CD4-positive, alpha-beta T cell treated with Interleukin-4 for 1 hour (primary cell): Measurements from ENCODE around the gene CLEC10A.
A peak's percentile ranks its signal among the peaks of the same experiment; 100 is the strongest.
"Not testable (repeated sequence)": the region's sequence is repeated elsewhere in the genome, so short reads cannot be mapped to it uniquely, and the experiment has no call there.

Source experiments
- DNase-seq, 2 donors: peaks; one replicate each; pipeline ENCODE4 v3.0.0-alpha.2; 2020 to 2022

Gene CLEC10A

DNA sequence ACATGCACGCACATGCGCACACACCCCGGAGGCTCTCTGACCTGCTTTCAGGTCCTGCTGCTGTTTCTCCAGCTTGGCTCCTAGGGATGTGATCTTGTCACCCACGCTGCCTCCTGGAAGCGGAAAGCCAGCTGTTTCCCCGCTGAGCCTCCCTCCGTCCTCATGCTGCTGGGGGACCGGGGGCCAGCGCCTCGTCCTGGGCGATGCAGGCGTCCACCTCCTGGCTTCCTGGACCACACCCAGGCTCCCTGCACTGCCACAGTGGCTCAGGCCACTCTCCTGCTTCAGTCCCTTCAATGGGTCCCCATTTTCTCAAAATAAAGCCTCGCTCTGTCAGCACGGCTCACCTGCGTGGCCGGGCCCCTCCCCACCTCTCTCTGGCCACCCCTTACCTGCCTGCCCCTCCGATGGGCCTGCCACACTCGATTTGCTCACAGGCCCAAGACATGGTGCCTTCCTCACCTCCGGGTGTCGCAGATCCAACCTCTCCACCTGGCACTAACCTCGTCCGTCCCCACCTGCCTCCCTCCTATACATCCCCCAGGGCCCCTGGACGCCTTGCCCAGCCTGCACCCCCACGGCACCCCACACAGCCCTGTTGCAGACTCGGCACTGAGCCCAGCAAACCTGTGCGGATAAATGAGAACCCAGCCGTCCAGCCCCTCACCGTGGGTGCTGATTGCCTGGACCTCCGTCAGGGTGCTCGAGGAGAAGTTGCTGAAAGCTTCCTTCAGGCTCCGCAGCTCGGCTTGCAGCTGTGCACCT is 27.9 kb upstream of the CLEC10A start:
- DNase-seq: no peak

DNA sequence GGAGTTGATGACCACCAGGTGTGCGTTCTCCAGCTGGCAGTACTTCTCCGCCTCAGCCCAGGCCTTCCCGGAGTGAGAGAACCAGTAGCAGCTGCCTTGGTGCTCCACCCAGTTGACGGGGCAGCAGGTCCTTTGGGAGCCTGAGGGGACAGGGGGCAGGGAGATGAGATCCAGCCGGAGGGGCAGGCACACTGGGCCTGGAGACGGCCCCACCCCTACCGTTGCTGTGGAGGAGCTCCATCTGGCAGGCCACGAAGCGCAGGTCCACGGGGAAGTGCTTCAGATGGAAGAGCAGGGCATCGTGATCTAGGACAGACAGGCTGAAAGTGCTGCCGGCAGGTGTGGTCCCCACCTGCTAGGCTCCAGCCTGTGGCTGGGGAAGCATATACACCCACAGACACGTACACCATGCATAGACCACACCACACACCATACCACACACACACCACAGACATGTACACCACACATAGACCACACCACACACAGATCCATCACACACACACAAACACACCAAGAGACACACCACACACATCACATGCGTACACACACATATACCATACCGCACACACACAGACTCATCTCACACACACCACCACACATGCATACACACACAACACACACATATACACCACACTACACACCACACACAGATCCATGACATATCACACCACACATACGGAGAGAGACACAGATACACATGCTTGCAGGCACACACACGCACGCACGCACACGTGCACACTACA is 27.1 kb upstream of the CLEC10A start:
- DNase-seq: no peak

DNA sequence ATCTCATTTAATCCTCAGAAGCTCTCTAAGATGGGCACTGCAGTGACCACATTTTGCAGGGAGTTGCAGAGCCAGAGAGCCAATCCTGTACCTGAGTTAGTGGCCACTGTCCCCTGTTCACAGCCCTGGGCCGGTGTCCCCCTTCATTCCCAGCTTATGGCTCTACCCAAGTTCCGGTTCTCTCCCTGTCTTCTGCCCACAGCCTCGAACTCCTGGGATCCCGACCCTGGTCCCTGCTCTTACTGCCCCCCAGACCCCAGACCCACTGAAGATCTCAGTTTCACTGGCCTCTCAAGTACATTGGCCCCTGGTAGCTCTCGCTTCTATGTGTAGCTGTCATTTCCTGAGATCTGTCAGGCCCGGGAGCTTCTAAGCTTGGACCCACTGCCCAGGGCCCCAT is 22.4 kb upstream of the CLEC10A start:
- DNase-seq: no peak

DNA sequence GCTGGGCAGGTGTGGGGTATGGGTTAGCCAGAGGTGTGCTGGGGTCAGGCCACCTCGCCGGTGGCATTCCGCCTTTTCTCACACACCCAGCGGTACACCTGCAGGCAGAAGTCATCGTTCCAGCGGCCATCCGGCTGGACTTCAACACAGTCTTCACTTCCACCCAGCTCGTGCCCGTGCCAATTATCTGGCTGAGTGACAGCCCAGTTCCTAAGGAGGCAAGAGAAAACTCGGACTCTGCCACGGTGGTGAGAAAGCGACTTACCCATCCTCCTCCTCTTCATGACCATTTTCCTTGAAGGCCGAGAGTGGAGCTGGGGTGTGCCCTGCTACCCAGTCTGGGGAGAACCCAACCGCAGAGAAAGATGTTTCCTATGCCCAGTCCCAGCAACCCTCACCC is 21.5 kb upstream of the CLEC10A start:
- DNase-seq: no peak

DNA sequence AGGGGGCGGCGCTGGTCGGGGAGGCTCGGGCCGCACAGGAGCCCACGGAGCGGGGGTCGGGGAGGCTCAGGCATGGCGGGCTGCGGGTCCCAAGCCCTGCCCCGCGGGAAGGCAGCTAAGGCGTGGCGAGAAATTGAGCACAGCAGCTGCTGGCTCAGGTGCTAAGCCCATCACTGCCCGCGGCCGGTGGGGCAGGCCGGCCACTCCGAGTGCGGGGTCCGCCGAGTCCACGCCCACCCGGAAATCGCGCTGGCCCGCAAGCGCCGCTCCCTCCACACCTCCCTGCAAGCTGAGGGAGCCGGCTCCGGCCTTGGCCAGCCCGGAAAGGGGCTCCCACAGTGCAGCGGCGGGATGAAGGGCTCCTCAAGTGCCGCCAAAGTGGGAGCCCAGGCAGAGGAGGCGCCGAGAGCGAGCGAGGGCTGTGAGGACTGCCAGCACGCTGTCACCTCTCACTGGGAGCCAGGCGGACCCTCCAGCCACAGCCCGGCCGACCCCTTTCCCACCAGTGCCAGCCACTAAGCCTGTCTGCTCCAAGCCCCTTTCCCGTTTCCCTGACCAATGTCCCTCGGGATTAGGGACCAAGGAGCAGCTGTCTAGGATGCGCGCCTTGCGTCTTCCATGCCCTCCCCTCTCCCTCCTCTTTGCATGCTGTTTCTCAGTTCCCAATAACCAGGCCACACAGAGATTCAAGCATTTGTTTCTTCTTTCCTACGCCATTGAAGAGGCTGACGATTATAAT is 20.8 kb upstream of the CLEC10A start:
- not testable (repeated sequence) for DNase-seq

DNA sequence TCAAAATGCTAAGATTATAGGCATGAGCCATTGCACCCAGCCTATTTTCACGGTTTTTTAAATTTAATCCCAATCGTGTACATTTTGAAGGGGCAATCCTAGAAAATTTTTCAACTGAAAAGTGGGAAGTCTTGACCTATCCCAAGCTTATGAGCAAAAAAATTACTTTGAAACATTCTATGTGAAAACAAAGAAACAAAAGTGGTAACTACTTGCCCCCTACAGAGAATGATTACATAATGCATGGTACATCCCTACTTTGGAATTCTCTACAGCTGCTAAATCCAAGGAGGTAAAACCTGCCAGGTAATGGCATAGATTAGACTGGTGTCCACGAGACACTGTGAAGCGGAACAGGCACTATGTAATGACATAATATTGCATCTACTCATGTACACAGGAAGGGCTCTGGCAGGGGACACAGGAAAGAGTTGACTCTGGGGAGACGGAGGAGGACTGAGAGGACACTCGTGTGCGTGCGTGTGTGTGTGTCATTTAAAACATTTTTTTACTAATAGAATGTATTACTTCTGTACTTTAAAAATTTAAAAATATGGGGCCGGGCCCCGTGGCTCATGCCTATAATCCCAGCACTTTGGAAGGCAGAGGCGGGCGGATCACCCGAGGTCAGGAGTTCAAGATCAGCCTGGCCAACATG is 18.9 kb upstream of the CLEC10A start:
- peak in 1 of 2 donors; percentile 28 for DNase-seq

DNA sequence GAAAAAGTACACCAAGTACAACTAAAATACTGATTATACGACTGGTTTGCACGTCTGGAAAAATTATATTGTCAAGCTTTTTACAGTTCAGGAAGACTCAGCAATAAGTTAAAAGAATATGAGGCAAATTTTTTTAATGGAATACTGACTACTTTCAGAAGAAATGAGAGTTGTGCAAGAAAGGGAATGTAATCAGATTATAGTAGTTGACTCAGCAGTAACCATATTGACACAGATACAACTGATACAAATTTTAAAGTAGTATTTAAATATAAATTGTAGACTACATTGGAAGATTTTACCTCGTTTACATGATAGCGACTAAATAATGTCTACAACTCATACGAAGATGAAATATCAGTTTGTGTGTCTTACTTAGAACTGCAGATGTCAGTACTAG is 17.9 kb upstream of the CLEC10A start:
- DNase-seq: no peak

DNA sequence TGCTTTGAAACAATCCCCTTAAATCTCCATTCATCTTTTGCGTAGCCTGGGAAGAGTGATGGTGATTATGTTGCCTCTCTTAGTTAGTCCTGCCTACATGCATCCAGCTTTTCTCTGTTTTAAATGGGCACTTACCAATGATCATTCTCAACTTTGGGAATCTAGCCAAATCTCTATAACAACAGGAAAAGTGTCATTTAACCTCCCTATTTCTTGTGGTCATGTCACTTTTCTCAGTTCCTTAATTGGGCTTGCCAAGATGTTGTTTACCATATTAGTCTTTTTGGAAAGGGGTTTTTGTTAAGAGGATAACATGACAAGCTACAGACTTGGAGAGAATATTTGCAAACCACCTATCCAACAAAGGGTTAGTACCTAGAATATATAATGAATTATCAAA is 15.6 kb upstream of the CLEC10A start:
- DNase-seq: peak in 1 of 2 donors; percentile 25

DNA sequence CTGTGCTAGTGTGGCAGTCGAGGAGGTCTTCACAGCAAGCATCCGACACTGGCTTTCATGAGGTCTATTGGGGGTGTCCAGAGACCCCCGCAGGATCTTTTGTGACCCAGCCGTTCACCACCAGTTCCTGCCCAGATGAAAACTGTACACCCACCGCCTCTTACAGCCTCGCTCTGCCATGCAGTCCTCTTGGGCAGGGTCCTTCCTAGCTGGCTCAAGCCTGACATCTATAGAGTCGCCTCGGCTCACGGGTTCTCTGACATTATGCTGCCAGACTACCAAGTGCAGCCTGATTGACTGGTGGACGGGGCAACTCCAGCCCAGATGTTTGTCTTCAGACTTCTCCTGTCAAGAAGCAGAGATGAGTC is 14.6 kb upstream of the CLEC10A start:
- DNase-seq: no peak

DNA sequence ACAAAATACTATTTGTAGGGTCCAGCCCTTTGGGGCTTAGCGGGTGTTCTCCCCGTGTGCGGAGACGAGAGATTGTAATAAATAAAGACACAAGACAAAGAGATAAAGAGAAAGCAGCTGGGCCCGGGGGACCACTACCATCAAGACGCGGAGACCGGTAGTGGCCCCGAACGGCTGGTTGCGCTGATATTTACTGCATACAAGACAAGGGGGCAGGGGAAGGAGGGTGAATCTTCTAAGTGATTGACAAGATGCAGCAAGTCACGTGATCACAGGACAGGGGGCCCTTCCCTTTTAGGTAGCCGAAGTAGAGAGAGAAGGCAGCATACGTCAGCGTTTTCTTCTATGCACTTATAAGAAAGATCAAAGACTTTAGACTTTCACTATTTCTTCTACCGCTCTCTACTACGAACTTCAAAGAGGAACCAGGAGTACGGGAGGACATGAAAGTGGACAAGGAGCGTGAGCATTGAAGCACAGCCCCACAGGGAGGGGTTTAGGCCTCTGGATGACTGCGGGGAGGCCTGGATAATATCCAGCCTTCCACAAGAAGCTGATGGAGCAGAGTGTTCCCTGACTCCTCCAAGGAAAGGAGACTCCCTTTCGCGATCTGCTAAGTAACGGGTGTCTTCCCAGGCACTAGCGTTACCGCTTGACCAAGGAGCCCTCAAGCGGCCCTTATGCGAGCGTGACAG is 11.4 kb upstream of the CLEC10A start:
- peak in 1 of 2 donors; percentile 51 for DNase-seq

DNA sequence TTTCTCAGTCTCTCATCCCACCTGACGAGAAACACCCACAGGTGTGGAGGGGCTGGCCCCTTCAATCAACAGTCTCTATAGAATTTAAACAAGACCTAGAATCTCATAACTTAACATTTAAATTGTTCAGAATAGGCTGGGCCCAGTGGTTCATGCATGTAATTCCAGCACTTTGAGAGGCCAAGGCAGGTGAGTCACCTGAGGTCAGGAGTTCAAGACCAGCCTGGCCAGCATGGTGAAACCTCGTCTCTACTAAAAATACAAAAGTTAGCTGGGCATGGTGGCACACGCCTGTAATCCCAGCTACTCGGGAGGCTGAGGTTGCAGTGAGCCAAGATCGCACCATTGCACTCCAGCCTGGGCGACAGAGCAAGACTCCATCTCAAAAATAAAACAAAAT is 9.5 kb upstream of the CLEC10A start:
- DNase-seq: not testable (repeated sequence)

DNA sequence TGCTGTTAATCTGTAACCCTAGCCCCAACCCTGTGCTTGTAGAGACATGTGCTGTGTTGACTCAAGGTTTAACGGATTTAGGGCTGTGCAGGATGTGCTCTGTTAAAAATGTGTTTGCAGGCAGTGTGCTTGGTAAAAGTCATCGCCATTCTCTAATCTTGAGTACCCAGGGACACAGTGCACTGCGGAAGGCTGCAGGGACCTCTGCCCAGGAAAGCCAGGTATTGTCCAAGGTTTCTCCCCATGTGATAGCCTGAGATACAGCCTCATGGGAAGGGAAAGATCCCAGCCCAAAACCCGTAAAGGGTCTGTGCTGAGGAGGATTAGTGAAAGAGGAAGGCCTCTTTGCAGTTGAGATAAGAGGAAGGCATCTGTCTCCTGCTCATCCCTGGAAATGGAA is 8.4 kb upstream of the CLEC10A start:
- DNase-seq: not testable (repeated sequence)

DNA sequence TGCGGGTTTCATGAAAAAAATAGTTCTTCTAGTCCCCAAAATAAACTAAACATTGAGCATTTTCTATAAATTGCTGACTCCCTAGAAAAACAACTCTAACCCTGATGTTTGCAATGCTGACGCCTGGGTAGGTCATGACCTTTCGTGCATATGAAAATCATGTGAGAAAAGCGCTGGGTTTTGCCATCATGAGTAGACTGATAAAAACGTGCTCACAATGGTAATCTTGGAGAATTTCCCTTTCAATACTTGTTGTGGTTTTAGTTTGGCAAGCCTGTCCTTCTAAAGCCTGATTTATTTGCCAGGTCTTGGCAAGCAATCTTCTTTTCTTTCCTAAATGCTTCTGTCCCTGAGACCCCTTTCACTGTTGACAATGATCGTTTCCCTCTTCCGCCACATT is 4.0 kb upstream of the CLEC10A start:
- no peak for DNase-seq

DNA sequence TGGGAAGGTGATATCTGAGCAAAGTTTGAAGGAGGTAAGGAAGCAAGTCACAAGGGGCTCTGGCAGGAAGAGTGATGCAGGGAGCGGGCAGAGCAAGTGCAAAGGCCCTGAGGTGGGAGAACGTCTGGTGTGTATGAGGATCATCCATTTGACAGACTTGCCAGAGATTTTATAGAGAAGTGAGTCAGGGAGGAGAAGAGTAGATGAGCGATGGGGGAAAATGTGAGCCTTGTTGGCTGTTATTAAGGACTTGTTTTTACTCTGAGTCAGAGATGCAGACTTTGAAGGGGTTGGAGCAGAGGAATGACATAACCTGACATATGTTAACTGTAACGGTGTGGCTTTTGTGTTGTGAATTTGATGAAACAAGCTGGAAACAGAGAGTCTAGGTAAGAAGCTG is 3.5 kb upstream of the CLEC10A start:
- DNase-seq: no peak

DNA sequence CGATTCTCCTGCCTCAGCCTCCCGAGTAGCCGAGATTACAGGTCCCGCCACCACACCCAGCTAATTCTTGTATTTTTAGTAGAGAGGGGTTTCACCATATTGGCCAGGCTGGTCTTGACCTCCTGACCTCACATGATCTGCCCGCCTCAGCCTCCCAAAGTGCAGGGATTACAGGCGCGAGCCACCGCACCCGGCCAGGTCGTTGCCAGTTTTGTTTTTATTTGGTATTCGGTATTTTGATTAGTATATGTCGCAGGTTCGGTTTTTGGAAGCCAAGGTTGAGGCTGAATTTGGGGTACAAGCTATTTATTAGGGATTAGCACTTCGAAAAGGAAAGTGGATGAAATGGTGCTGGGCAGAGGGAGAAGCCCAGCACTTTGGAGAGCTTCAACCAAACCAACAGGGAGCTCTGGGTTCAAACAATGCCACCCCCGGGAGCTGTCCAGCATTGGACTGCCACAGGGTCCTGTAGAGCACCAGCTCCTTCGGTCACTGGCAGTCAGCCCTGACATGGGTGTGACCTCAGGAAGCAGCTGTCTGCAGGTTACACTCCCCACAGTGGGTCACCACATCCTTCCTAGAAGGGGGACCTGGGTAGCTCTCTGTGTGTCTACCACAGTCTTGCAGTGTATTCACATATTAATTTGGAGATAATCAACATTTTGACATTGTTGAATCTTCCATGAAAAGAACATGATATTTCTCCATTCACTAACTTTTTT is 1.5 kb upstream of the CLEC10A start:
- peak; percentile 57 to 58 for DNase-seq

DNA sequence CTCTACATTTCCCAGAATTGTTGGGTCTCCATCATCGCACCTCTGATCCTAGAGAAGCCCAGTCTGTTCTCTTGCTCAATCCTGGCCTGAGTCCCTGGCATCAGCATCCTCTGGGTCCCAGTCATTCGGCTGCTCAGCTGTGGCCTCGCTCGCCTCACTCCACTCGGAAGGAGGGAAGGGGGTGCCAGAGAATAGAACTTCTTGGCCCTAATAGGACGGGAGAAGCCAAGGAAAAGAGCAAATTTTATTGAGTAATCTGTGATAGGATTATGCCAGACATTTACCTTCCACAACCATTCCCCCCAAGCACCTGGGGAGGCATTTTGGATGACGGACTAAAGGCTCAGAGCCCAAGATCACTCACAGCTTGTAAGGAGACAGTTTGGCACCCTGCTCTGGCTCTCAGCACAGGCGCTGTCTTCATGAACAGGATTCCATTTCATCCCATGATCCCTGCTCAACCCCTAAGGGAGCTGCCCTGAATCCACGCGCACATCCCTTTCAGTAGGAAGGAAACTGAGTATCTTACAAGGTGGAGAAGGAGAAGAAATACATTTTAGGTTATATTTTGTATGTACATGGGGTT is 498 bp upstream of the CLEC10A start:
- DNase-seq: no peak

DNA sequence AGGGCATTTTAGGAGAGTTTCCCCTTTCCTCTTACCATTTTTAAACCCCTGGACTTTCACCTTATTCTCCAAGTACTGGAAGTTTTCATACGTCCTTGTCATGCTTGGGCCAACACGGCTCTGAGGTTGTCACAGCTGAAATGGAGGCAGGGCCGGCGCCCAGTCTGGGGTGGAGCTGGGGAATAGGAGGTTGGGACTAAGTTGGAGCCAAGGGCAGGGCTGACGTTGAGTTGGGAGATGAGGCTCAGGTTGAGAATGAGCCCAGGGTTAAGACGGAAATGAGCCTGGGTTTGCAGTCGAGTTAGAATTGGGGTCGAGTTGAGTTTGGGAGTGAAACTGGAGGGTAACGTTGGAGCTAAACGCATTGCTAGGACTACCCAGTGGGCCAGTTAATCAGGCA is 1.3 kb downstream of the CLEC10A start:
- DNase-seq: no peak

DNA sequence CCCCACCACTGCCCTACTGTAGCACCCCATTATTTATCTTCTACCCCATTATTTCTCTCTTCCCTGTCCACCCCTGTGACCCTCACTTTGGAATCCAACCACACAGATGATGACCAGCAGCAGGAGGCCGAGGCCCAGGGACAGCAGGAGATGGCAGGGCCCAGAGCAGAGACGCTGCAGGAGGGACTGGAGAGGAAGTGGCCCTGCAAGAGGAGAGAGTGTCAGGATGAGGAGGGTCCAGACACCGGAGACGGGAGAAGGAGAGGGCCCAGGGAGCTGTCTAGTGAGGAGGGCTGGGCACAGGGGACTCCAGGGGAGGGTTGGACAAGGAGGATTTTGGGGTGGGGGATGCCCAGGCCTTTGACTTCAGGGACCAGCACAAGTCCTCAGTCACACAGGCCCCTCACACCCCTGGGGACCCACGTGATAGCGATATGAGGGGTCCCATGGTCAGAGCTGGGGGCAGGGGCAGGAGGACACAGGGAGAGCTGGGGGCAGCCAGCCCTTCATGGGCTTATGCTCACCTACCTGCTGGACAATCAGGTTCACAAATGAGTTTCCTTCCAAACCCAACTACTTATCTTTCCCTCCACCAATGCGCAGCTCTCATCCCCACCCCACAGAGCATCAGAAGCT is 2.0 kb downstream of the CLEC10A start:
- no peak for DNase-seq

DNA sequence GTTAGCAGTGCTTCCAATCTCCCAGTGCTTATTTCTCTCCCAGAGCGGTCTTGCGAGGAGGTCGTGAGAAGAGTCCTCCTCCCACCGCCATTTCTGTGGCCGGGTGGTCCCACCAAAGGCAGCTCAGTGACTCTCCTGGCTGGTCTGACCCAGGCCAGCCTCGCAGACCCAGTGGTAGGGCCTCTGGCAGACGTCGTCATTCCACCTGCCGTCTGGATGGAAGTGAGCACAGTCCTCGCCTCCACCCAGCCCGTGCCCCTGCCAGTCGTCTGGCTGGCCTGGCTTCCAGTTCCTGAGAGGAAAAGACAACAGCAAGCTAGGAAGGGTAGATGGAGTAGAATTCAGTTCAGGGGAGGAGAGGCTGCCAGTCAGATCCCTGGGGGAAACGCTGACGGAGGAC is 5.1 kb downstream of the CLEC10A start:
- no peak for DNase-seq

DNA sequence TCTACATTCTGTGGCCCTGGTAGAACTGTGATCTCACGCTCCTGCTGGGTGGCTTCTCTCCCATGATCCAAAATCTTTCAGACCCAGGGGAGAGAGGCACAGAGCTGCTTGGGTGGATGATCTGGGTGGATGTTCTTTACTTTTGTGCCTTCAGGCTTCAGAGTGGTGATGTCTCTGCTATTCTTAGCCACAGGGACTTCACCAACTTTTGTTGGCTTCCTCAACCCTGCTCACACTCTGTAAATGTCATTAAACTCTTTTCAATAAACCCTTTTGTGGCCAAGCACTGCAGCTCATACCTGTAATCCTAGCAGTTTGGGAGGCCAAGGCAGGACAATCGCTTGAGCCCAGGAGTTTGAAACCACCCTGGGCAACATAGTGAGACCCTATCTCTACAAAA is 7.6 kb downstream of the CLEC10A start:
- no peak for DNase-seq

DNA sequence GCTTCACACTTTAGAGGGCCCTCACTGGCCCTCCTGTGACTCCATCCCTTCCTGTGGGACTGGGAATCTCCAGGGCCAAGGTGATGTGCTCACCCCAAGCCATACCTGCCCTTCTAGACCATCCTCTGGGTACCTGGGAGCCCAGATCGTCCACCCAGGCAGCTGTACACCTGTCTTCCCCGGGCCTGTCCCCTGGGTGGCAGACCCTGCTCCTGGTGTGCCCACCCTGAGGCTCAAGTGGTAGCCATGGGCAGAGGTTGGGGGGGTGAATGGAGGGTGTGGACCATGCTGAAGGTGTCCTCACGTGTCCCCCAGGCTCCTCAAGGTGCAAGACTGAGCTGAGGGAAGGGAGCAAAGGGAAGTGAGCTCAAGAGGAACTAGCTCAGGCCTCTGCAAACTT is 9.3 kb downstream of the CLEC10A start:
- DNase-seq: no peak
